ENCODE measurements around the gene TCERG1L. TPM values are rescaled to one million over a fixed set of nuclear protein-coding genes. Genes with fewer than 3 reads are reported as not detected.

TCERG1L gene
- total RNA-seq, 2 donors from 2014 or later: not detected

DNA sequence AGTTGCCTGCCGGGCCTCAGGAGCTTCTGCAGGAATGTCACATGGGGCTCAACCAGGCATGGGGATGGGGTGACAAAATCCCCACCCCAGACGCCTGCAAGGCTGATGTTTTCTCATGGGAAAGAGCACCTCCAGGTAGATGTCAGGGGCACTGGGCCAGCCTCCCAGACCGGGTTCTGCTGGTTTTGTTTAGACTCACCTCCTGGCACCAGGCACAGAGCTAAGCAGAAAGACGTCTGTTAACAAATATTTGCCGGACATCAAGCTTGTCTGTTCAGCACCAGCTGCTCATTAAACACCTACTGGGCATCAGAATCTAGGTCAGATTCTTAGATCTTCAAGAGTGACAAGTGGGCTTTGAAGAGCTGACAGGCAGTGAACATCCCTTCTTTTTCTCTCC lies 34.9 kb upstream of the TCERG1L start:
- no peak for DNase-seq (ENCODE audit: low spot score)
- Histone ChIP-seq H3K4me1 (ENCODE audit: control insufficient read depth in 1 of 2, low read depth in 2 of 2) (no peaks in the 10 kb centered on the region), H3K4me3 (no peak overlapping the region), H3K9me3 (no peaks in the 10 kb centered on the region), H3K27me3 (replicated peaks; ENCODE audit: insufficient read depth) (no peaks in the 10 kb centered on the region), H3K27ac (no peak overlapping the region), H3K36me3 (no peaks in the 10 kb centered on the region)
- TF ChIP-seq, protein P1, sequence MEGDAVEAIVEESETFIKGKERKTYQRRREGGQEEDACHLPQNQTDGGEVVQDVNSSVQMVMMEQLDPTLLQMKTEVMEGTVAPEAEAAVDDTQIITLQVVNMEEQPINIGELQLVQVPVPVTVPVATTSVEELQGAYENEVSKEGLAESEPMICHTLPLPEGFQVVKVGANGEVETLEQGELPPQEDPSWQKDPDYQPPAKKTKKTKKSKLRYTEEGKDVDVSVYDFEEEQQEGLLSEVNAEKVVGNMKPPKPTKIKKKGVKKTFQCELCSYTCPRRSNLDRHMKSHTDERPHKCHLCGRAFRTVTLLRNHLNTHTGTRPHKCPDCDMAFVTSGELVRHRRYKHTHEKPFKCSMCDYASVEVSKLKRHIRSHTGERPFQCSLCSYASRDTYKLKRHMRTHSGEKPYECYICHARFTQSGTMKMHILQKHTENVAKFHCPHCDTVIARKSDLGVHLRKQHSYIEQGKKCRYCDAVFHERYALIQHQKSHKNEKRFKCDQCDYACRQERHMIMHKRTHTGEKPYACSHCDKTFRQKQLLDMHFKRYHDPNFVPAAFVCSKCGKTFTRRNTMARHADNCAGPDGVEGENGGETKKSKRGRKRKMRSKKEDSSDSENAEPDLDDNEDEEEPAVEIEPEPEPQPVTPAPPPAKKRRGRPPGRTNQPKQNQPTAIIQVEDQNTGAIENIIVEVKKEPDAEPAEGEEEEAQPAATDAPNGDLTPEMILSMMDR (IDR thresholded peaks at IDR 0.05): no peak
- ATAC-seq (ENCODE audit: insufficient number of reproducible peaks, low FRiP score, low read depth): no peak

DNA sequence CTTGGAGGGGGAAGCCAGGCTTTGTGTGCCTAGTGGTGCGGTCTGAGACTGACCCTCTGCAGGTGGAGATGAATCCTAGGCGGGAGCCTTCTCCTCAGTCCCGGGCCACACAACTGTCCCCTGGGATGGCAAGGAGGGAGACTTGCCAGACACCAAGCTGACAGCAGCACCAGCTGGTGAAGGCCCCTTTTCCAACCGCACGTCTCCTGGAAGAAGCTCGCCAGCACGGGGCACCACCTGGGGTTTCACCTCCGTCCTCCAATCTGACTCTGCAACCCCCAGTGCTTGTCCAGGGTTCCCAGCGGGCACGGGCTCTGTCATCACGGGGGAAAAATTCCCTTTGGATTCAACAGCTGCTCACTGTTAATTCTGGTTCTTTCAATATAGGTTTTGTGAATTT lies 34.2 kb upstream of the TCERG1L start:
- TF ChIP-seq, protein P1 (IDR thresholded peaks at IDR 0.05): no peak
- DNase-seq (ENCODE audit: low spot score): no peak
- Histone ChIP-seq H3K9me3 (no peaks in the 10 kb centered on the region), H3K4me1 (ENCODE audit: control insufficient read depth in 1 of 2, low read depth in 2 of 2) (no peaks in the 10 kb centered on the region), H3K27me3 (replicated peaks; ENCODE audit: insufficient read depth) (no peaks in the 10 kb centered on the region), H3K4me3 (no peak overlapping the region), H3K27ac (no peak overlapping the region), H3K36me3 (no peaks in the 10 kb centered on the region)
- no peak for ATAC-seq (ENCODE audit: insufficient number of reproducible peaks, low FRiP score, low read depth)

DNA sequence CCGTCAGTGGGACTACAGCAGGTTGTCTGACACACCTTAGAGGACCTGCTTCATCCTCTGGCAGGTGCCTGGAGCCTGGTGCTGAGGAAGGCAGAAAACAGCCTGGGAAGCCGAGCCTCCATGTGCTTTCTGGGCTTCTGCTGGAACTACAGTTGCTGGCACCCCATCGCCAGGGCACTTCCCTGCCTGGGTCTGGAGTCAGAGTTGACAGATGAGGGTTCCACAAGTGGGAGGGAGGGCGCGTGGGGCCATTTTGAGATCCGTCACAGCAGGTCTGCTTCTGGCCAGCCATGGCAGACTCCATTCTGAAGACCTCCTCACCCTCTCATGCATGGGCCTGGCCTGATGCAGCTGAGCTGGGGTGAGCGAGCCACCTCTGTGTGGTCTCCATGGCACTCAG lies 33.2 kb upstream of the TCERG1L start:
- TF ChIP-seq, protein P1 (IDR thresholded peaks at IDR 0.05): no peak
- ATAC-seq (ENCODE audit: insufficient number of reproducible peaks, low FRiP score, low read depth) (no peak), DNase-seq (ENCODE audit: low spot score) (no peak)
- Histone ChIP-seq H3K27me3 (replicated peaks; ENCODE audit: insufficient read depth) (no peaks in the 10 kb centered on the region), H3K27ac (no peak overlapping the region), H3K36me3 (no peaks in the 10 kb centered on the region), H3K9me3 (no peaks in the 10 kb centered on the region), H3K4me1 (ENCODE audit: control insufficient read depth in 1 of 2, low read depth in 2 of 2) (no peaks in the 10 kb centered on the region), H3K4me3 (no peak overlapping the region)

DNA sequence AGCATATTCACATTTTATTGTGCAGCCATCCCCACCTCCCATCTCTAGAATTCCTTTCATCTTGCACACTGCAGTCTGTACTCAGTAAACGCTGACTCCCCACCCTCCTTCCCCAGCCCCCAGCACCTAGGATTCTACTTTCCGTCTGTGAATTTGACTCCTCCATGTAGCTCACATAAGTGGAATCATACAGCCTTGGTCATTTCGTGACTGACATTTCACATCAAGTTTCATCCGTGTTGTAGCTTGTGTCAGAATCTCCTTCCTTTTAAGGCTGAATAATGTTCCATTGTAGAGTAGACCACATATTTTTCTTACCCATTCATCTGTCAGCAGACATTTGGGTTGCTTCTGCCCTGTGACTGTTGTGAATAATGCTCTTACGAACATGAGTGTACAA lies 26.2 kb upstream of the TCERG1L start:
- no peak overlapping the region for H3K27ac ChIP-seq
- ATAC-seq (ENCODE audit: insufficient number of reproducible peaks, low FRiP score, low read depth) (no peak), DNase-seq (ENCODE audit: low spot score) (no peak)
- no peaks in the 10 kb centered on the region for H3K4me1 ChIP-seq (ENCODE audit: control insufficient read depth in 1 of 2, low read depth in 2 of 2)
- H3K9me3 ChIP-seq: no peaks in the 10 kb centered on the region
- no peaks in the 10 kb centered on the region for H3K36me3 ChIP-seq
- no peaks in the 10 kb centered on the region for H3K27me3 ChIP-seq (replicated peaks; ENCODE audit: insufficient read depth)
- H3K4me3 ChIP-seq: no peak overlapping the region
- TF ChIP-seq, protein P1 (IDR thresholded peaks at IDR 0.05): no peak

DNA sequence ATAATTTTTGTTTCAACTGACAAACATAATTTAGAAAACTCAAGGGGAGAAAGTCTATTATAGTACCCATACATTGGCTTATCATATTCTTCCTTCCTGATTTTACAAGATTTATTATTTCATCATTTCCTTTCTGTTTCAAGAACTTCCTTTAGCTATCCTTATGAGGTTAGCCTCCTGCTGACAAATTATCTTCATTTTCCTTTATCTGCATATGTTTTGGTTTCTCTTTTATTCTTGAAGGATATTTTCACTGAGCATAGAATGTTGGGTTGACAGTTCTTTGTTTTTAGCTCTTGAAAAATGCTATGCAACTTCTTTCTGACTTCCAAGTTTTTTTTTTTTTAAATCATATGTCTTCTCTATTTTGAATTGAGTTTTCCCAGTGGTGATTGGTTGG lies 21.3 kb upstream of the TCERG1L start:
- ATAC-seq (ENCODE audit: insufficient number of reproducible peaks, low FRiP score, low read depth): no peak

More for the DNA sequence above, 21.3 kb upstream of the TCERG1L start:
- DNase-seq (ENCODE audit: low spot score): no peak
- H3K4me1 ChIP-seq (ENCODE audit: control insufficient read depth in 1 of 2, low read depth in 2 of 2): no peaks in the 10 kb centered on the region
- no peak overlapping the region for H3K4me3 ChIP-seq
- no peak overlapping the region for H3K27ac ChIP-seq
- H3K36me3 ChIP-seq: no peaks in the 10 kb centered on the region
- no peaks in the 10 kb centered on the region for H3K9me3 ChIP-seq
- no peaks in the 10 kb centered on the region for H3K27me3 ChIP-seq (replicated peaks; ENCODE audit: insufficient read depth)
- TF ChIP-seq, protein P1 (IDR thresholded peaks at IDR 0.05): no peak

Measured in thoracic aorta (tissue), 2 donors.